Endothelial cell (in vitro differentiated cells): ENCODE results near the gene GALK1. TPM values are rescaled to one million over a fixed set of nuclear protein-coding genes. Genes with fewer than 3 reads are reported as not detected.

Experiments used
- DNase-seq: peaks from one replicate; pipeline ENCODE4 v3.0.0; 2021; ENCODE audit warnings: low spot score
- H3K27ac Mint-ChIP-seq: one replicate; pipeline ENCODE4 v1.8.0; 2021; ENCODE audit warnings: mixed read lengths, inconsistent platforms; ENCODE audit not compliant: unreplicated experiment
- H3K27me3 Mint-ChIP-seq: one replicate; pipeline ENCODE4 v1.8.0; 2021; ENCODE audit warnings: mild to moderate bottlenecking, moderate library complexity, mixed read lengths, inconsistent platforms; ENCODE audit not compliant: unreplicated experiment
- H3K36me3 Mint-ChIP-seq: one replicate; pipeline ENCODE4 v1.8.0; 2021; ENCODE audit warnings: mild to moderate bottlenecking, low read depth, mixed read lengths, inconsistent platforms; ENCODE audit not compliant: unreplicated experiment
- H3K4me1 Mint-ChIP-seq: one replicate; pipeline ENCODE4 v1.8.0; 2021; ENCODE audit warnings: mild to moderate bottlenecking, mixed read lengths, inconsistent platforms; ENCODE audit not compliant: unreplicated experiment
- H3K4me3 Mint-ChIP-seq: one replicate; pipeline ENCODE4 v1.8.0; 2021; ENCODE audit warnings: mild to moderate bottlenecking, mixed read lengths, inconsistent platforms; ENCODE audit not compliant: unreplicated experiment
- H3K9me3 Mint-ChIP-seq: one replicate; pipeline ENCODE4 v1.8.0; 2021; ENCODE audit warnings: mixed read lengths, inconsistent platforms; ENCODE audit not compliant: unreplicated experiment
- total RNA-seq: library from RNA; stranded (reverse); fragmentation: NEBNext Ultra II Directional; extraction: Animal tissue kit (Norgen Biotek cat#: 25700); gene quantifications from one replicate; pipeline ENCODE4 v1.2.1, GENCODE V29; 2021; ENCODE audit not compliant: unreplicated experiment
- TF ChIP-seq, protein P1 (sequence below): fragments of 200-600 bp; sonication (generic); IDR thresholded peaks from one replicate; pipeline ENCODE4 v1.5.0; 2021; ENCODE audit warnings: antibody characterized with exemption; ENCODE audit not compliant: unreplicated experiment

Gene GALK1
- total RNA-seq, 1 donor from 2014 or later, result 18.0 TPM

GRCh38 chr17:75784473-75785015, 19.6 kb upstream of the GALK1 start, which contains the start of gene UNK:
Gene UNK, plus strand, starts transcription at chr17:75784806. Its CDS starts 75 bp downstream, at chr17:75784881.
- TF ChIP-seq, protein P1, sequence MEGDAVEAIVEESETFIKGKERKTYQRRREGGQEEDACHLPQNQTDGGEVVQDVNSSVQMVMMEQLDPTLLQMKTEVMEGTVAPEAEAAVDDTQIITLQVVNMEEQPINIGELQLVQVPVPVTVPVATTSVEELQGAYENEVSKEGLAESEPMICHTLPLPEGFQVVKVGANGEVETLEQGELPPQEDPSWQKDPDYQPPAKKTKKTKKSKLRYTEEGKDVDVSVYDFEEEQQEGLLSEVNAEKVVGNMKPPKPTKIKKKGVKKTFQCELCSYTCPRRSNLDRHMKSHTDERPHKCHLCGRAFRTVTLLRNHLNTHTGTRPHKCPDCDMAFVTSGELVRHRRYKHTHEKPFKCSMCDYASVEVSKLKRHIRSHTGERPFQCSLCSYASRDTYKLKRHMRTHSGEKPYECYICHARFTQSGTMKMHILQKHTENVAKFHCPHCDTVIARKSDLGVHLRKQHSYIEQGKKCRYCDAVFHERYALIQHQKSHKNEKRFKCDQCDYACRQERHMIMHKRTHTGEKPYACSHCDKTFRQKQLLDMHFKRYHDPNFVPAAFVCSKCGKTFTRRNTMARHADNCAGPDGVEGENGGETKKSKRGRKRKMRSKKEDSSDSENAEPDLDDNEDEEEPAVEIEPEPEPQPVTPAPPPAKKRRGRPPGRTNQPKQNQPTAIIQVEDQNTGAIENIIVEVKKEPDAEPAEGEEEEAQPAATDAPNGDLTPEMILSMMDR, result no peak
- DNase-seq, result peak; percentile 94
- Mint-ChIP-seq H3K4me1 (peaks cover 22% of the 10 kb centered on the region), H3K27me3 (peaks cover 8% of the 10 kb centered on the region), H3K36me3 (peaks cover 4% of the 10 kb centered on the region), H3K9me3 (no peaks in the 10 kb centered on the region), H3K27ac (peak within 1 kb of the TSS; percentile 99), H3K4me3 (peak within 1 kb of the TSS; percentile 89)

GRCh38 chr17:75783803-75784472, 18.9 kb upstream of the GALK1 start:
- TF ChIP-seq, protein P1, result no peak
- peaks cover 22% of the 10 kb centered on the region for H3K4me1 Mint-ChIP-seq
- H3K27me3 Mint-ChIP-seq, result peaks cover 9% of the 10 kb centered on the region
- H3K9me3 Mint-ChIP-seq, result no peaks in the 10 kb centered on the region
- no peak for DNase-seq
- H3K36me3 Mint-ChIP-seq, result peaks cover 5% of the 10 kb centered on the region
- H3K27ac Mint-ChIP-seq, result peak overlapping the region; percentile 53
- peak overlapping the region; percentile 88 for H3K4me3 Mint-ChIP-seq

- TF ChIP-seq, protein P1, result peak; percentile 78
- Mint-ChIP-seq H3K4me1 (peaks cover 23% of the 10 kb centered on the region), H3K9me3 (no peaks in the 10 kb centered on the region), H3K27me3 (peaks cover 9% of the 10 kb centered on the region), H3K27ac (peak overlapping the region; percentile 53), H3K36me3 (peaks cover 13% of the 10 kb centered on the region), H3K4me3 (peak overlapping the region; percentile 56)
- DNase-seq, result no peak
These were observed 18.2 kb upstream of the GALK1 start for GRCh38 chr17:75783069-75783783.

DNA sequence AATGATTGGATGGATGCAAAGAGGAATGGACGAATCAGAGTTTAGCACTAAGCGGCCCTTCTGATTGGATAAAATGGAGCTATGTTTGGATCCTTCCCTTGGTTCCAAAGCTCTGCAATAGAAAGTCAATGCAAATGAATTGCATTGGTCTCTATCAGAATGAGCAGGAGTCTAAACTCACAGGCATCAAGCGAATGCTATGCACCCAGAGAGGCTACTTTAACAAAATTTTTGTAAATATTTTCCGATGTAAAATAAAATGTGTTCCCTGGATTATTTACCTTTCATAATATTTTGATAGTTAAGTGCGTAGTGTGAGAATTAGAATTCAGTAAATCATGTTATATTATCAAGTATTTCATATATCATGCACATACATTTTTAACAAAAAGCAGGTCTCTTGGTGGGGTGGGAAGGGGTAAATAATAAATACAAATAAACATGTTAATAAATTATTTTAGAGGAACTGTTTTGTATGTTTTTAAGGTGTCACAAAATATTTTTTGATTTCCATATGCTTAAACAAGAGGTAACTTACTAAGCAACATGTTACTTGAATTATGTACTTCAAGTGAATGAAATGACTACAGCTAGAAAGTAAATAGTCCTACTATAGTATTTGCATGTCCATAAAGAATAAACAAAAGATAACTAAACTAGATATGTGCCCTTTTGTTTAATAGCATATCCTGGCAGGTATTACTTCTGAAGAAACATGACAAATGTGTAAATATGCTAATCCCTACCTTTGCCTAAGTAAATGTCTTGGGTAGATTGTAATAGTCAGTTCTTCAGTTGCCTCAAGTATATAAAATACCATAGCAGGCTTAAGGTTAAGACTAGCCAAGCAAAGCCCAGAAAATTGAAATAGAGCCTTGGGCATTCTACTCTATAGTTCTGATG, 15.2 kb upstream of the GALK1 start:
- TF ChIP-seq, protein P1, result no peak
- Mint-ChIP-seq H3K36me3 (peaks cover 31% of the 10 kb centered on the region), H3K4me1 (peaks cover 26% of the 10 kb centered on the region), H3K27me3 (peaks cover 5% of the 10 kb centered on the region), H3K27ac (peak overlapping the region; percentile 99), H3K9me3 (no peaks in the 10 kb centered on the region), H3K4me3 (peak overlapping the region; percentile 99)
- no peak for DNase-seq
